Epidermal melanocyte (primary cell): Measurements from ENCODE around the gene ASAH2B.

Source experiments
- DNase-seq: peaks from one replicate; pipeline ENCODE4 v3.0.0; 2011; ENCODE audit warnings: low spot score; ENCODE audit not compliant: insufficient read length

Gene ASAH2B

DNA sequence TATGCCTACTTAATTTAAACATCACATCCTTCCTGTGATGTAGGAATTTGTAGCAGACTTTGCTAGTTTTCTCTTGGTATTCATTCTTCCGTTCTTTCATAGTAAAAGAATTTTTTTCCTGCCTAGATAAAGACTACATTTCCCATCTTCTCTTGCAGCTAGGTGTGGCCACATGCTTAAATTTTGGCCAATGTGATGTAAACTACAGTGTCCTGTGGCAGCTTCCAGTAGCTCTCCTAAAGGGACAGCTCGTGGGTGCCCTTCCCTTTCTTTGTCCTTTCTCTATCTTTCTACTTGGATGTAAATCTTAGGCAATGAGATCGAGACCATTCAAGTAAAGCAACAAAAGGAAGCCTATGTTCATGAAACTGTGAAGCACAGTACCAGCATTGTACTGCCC lies 58.6 kb downstream of the ASAH2B start:
- no peak for DNase-seq

- DNase-seq, result no peak
These were observed 59.9 kb downstream of the ASAH2B start for GRCh38 chr10:50799595-50799994.

- DNase-seq, result no peak
These were observed 66.4 kb downstream of the ASAH2B start for GRCh38 chr10:50805981-50806622.

GRCh38 chr10:50807851-50808776 lies 68.4 kb downstream of the ASAH2B start:
- no peak for DNase-seq
